Sciatic nerve (tissue), 2 donors: ENCODE data around the gene ALK. TPM values are rescaled to one million over a fixed set of nuclear protein-coding genes. Genes with fewer than 3 reads are reported as not detected.

Source experiments
- ATAC-seq: fragments of 200-7000 bp; cut with Tn5 transposase; one replicate; pipeline ENCODE4 v1.9.1; 2020; ENCODE audit warnings: mild to moderate bottlenecking, moderate library complexity
- DNase-seq: peaks from one replicate; pipeline ENCODE4 v3.0.0-alpha.2; 2020; ENCODE audit warnings: low spot score
- intact Hi-C: fragments of 100-400 bp; cut with DNase I; formaldehyde crosslinking; loops from one replicate; pipeline ENCODE4 v1.14.2; 2022
- total RNA-seq: library from RNA; stranded (reverse); fragmentation: NEBNext Ultra II Directional; extraction: Animal tissue kit (Norgen Biotek cat#: 25700); gene quantifications from one replicate; pipeline ENCODE4 v1.2.1, GENCODE V29; 2021
- donor health status: DM: no; HTN: no; CAD: no.
- donor health status: DM: no; HTN: no; CAD: no.

ALK gene
- total RNA-seq, 1 donor from 2014 or later = 0.18 TPM

- ATAC-seq = no peak
- no peak for DNase-seq
- intact Hi-C loops = no loop called here
These were observed 386.2 kb downstream of the ALK start for GRCh38 chr2:29535188-29535587.

DNA sequence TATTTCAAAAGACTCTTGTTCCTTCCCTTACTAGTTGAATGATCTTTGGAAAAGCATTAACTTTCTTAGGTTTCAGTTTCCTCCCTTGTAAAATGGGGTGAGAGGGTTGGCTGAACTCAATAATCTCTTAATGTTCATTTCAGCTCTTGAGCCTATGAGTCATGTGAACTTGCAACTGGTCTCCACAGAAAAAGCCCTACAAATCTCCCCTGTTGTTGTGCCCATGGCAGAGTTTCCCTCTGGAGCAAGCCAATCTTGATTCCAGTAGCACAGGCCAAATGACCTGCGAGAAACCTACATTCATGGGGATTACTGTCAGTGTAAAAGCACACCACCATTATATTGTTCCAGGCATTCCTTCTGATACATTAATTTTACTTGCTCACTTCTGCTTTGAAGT lies 388.9 kb downstream of the ALK start:
- intact Hi-C loops = no loop called here
- DNase-seq (no peak), ATAC-seq (no peak)

- intact Hi-C loops = no loop called here
- ATAC-seq (no peak), DNase-seq (no peak)
These were observed 389.8 kb downstream of the ALK start for GRCh38 chr2:29531626-29532025.

GRCh38 chr2:29530281-29530680 lies 391.1 kb downstream of the ALK start:
- ATAC-seq = no peak
- no peak for DNase-seq
- intact Hi-C loops = no loop called here

DNA sequence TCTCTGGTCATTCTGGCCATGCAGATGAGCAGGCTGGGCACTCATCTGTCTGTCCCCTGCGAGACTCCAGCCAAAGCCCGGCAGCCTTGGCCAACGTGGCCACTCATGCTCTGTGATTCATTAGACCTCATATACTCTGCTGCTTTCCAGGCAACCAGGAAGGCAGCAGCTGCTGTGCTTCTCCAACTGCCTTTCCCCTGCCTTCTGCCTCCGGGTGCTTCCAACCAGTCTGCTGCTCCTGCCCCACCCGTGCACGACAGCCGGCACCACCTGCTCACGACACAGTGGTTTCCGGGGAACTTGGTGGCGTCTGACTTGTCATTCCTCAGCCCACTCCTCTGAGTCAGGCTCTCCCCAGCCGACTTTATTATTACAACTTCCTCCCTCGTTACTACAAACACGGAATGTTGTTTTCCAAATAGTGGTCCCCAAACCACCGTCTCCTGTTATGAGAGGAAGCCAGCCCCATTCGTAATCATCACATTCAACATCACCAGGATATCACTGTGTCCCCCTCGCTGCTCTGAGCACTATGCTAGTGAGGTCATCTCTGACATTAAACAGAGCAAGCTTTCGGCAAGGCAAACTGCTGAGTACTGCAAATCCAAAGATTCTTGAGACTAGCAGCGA lies 392.4 kb downstream of the ALK start:
- intact Hi-C loops = loop anchor here (1.0 kb wide), 1 partner anchor 19 kb away; no protein-coding TSS in a partner anchor
- no peak for DNase-seq

GRCh38 chr2:29528371-29528770 lies 393.0 kb downstream of the ALK start:
- DNase-seq = no peak
- no peak for ATAC-seq
- intact Hi-C loops = no loop called here

More for the DNA sequence above, 392.4 kb downstream of the ALK start:
- peak; percentile 35 for ATAC-seq

DNA sequence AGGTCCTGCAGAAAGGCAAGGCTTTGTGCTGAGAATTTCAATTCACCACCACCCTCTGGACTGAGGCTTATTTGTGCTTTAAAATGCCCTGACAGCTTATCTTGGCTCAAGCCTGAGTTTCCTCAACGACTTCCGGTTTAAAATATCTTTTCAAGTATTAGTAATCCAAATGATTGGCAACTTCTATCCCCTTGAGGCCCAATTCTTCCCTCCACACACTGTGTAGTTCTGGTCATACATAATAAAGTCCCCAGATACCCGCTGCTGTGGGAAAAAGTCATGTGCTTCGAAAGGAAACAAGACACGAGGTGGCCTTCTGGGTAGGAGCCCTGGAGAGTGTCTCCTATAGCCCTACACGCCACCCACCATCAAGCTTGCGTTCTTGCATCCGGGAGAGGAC lies 393.4 kb downstream of the ALK start:
- intact Hi-C loops = no loop called here
- DNase-seq (no peak), ATAC-seq (no peak)

DNA sequence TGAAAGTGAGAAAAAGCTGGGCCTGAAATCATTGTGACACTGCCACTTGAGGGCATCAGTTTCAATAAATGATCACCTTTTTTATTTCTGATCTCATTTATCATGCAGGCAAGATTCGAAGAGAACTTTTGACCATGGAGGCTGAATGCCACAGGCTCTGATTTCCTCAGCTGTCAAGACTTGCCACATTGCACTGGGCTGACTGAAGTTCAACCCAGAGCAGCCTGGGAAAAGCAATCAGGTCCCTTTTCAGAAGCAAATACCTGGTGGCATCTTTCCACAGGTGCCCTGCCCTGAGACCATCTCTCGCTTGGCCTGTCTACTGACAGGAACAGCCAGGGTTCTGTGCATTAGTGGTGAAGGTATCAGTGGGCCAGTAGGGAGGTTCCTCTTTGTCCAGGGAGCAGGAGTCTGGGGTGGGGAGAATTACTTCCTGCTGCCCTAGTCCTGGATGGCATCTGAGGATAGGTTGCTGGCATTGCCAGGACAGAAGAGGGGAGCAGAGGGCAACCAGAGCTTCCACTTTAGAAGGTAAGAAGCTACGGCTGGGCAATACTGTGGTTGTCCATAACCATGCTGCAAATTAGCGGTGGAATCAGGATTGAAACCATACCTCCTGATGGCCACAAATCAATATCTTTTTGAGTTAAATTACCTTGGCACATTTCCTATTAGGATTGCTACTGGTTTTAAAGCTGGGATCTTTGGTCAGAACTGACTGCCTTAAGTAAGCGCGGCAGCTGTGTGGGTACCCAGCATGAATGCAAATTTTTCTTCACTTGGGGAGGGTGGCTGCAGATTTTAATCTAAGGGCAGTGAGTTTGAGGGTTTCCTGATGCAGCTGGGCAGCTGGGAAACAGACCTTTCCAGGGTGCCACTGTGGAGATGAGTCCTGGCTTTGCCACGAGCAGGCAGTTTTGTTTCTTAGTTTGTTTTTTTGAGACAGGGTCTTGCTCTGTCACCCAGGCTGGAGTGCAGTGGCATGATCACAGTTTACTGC lies 394.5 kb downstream of the ALK start:
- intact Hi-C loops = no loop called here
- ATAC-seq = no peak
- DNase-seq = no peak

- intact Hi-C loops = no loop called here
- DNase-seq = no peak
These were observed 395.5 kb downstream of the ALK start for GRCh38 chr2:29525921-29526320.

DNA sequence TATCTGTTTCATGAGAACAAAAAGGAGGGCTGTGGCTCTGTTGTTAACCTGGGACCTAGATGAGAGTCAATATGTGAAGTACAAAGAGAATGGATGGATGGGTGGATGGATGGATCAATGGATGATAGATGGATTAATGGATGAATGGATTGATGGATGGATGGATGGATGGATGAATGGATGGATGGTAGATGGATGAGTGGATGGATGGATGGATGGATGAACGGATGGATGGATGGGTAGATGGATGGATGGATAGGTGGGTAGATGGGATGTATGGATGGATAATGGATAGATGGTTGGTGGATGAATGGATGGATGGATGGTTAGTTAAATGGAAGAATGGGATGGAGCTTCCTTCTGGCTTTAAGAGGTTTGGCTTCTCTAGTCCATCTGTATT lies 396.7 kb downstream of the ALK start:
- DNase-seq = no peak
- intact Hi-C loops = no loop called here
- no peak for ATAC-seq

More at GRCh38 chr2:29525921-29526320, 395.5 kb downstream of the ALK start:
- no peak for ATAC-seq

DNA sequence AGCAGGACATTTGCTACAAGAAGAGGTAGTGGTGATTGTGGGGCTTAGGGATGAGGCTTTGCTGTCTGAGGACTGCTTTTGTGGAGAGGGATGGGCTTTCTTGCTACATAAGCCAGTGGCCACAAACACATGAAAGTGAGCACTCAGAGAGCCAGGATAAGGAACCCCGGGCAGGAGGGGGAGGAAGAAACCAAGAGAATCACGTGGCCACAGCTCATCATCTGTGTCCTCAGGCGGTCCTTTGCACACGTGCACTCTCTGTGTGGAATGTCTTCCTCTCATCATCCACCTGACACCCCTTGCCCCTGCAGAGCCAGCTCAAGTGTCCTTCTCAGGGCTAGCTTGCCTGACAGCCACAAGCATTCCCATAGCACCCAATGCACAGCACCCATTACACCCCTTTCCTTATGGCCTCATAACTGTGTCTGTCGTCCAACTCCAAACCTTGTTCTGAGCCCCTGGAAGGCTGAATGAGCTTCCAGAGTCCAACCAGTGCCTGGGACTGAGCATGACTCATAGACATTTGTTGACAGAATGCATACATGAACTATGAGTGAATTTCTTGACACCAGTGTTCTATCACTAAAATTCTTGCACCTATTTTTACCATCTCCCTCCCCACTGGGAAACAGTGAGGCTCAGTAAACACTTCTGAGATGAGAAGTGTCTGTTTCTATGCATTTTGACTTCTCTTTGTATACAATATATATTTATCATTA lies 398.3 kb downstream of the ALK start:
- intact Hi-C loops = no loop called here
- DNase-seq = no peak
- ATAC-seq = no peak

GRCh38 chr2:29520001-29520400 lies 401.4 kb downstream of the ALK start:
- DNase-seq = no peak
- intact Hi-C loops = no loop called here
- ATAC-seq = no peak

- DNase-seq (no peak), ATAC-seq (peak; percentile 65)
- intact Hi-C loops = no loop called here
These were observed 402.0 kb downstream of the ALK start for GRCh38 chr2:29519338-29519925.

GRCh38 chr2:29518646-29519337 lies 402.6 kb downstream of the ALK start:
- DNase-seq = no peak
- ATAC-seq = no peak
- intact Hi-C loops = no loop called here

DNA sequence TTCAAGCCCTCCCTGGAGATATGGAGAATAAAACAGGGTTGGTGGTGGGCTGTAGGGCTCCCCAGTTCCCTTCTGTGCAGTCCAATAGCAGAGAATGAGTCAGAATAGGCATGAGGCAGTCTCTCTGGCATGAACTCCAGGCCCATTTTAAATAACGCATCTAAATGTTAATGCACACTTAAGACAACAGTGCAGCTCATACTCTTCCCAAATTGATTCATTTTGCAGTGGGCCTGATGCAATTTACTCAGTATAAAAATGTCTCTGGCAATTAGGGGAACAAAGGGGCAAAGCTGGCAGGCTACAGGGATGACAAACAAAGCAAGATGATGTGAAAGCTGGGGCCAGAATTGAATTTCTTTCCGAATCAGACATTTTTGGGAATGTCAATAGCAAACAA lies 403.4 kb downstream of the ALK start:
- no peak for DNase-seq
- ATAC-seq = no peak
- intact Hi-C loops = no loop called here

DNA sequence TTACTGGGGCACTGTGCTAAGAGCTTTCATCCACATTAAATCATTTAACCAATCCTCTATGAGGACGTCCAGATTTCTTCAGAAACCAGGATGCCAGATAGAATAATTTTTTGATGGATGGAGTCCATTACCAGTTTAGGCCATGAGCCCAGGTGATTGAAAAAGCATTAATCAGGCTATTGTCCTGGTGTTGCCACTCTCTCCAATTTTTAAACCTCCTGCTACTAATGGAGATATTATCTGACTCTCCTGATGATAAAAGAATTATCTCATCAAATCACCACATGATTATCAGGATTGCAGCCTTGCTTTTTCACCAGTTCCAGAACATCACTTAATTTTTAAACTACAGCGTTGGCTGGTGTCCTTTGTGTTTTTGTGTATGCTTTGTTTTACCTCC lies 404.0 kb downstream of the ALK start:
- ATAC-seq = no peak
- intact Hi-C loops = no loop called here
- no peak for DNase-seq

DNA sequence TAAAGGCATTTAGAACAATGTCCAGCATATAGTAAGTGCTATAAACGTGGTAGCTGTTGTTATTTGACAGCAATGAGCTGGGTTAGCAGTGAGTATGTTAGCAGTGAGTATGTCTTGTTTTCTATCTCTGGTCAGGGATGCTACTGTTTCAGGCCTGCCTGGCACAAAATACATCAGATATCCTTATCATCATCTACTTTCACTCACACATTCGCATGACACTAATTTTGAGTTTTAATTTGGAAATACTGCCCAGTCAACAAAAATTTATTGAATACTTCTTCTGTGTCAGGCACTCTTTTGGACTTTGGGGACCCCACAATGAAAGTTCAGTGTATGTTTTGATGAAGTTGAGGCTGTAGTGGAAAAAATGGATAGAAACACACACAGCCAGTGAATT lies 404.6 kb downstream of the ALK start:
- DNase-seq (no peak), ATAC-seq (no peak)
- intact Hi-C loops = no loop called here

DNA sequence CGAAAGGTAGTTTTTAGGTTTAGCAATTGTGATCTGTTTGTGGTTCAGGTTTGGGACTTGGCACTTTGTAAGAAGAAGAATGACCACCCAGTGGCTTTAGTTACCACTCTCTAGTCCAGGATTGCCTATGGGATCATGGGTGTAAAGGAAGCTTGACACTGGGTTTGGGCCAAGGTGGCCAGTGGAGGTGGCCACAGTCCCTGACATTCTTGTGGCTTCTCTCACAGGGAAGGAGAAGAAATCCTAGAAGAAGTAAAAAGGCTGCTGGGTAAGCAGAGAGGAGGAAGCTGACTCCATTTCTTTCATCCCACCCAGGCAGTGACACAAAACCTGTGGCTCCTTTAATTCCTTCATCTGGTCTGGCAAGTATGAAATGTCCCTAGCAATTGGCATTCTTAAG lies 411.5 kb downstream of the ALK start:
- ATAC-seq (no peak), DNase-seq (no peak)
- intact Hi-C loops = no loop called here

GRCh38 chr2:29509397-29509796 lies 412.0 kb downstream of the ALK start:
- ATAC-seq = no peak
- intact Hi-C loops = no loop called here
- DNase-seq = no peak
